Measurements from ENCODE around the gene ARL1. TPM values are rescaled to one million over a fixed set of nuclear protein-coding genes. Genes with fewer than 3 reads are reported as not detected.
"Not testable (repeated sequence)": the region's sequence is repeated elsewhere in the genome, so short reads cannot be mapped to it uniquely, and the experiment has no call there.

Gene ARL1
- total and polyA plus RNA-seq, 2 of the 8 experiments (the other 6 are each of a cell fraction or from before 2014, with no cell fraction given) = 28.9 to 75.2 TPM

DNA sequence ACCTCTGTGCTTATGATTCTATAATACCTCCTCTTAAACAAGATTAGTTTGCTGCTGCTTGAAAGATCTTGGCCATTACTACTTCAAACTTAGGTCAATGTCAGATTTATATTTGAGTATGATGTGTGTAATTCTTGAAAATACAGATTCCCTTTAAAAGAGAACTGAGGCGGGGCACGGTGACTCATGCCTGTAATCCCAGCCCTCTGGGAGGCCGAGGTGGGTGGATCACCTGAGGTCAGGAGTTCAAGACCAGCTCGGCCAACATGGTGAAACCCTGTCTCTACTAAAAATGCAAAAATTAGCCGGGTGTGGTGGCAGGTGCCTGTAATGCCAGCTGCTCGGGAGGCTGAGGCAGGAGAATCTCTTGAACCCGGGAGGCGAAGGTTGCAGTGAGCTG, 2.6 kb upstream of the ARL1 start:
- H3K23ac ChIP-seq (ENCODE audit: insufficient read length); DNase-seq (ENCODE audit: low read depth in 1 of 2, low spot score in 2 of 2); H2AFZ ChIP-seq (ENCODE audit: low read length); H2BK12ac ChIP-seq (ENCODE audit: low read depth, low read length); H3K36me3 ChIP-seq (ENCODE audit: control insufficient read depth in 2 of 4, insufficient read depth in 4 of 4, low read length in 3 of 4); FAIRE-seq; H2BK15ac ChIP-seq (ENCODE audit: low read length); H2AK5ac ChIP-seq (ENCODE audit: low read depth, low read length); H4K8ac ChIP-seq (ENCODE audit: extremely low read depth, insufficient read depth, low read length); POLR2A ChIA-PET (ENCODE audit: partially characterized antibody); H4K20me1 ChIP-seq (replicated peaks in 1 of 2; ENCODE audit: control insufficient read depth in 1 of 2, insufficient read depth in 2 of 2, low read length in 2 of 2); H2BK120ac ChIP-seq (replicated peaks; ENCODE audit: low read depth, low read length); H3K4me2 ChIP-seq (ENCODE audit: insufficient read depth in 1 of 2, low read depth in 2 of 2, low read length in 2 of 2); H3K18ac ChIP-seq (ENCODE audit: extremely low read depth, low read length); H3K56ac ChIP-seq (replicated peaks; ENCODE audit: insufficient read length, low read depth, low read length); H4K5ac ChIP-seq (ENCODE audit: insufficient read length, low read depth, low read length); CTCF ChIA-PET (ENCODE audit: partially characterized antibody); H3K14ac ChIP-seq (ENCODE audit: insufficient read length); H3K4me3 ChIP-seq (ENCODE audit: extremely low read depth in 1 of 4, insufficient read depth in 2 of 4, low read depth in 3 of 4, low read length in 4 of 4); H3K23me2 ChIP-seq (ENCODE audit: low read depth, low read length); H2BK5ac ChIP-seq (ENCODE audit: low read depth, low read length); H3K79me1 ChIP-seq (ENCODE audit: low read depth, low read length); H3K4ac ChIP-seq (replicated peaks; ENCODE audit: insufficient read length, low read depth, low read length); H3K4me1 ChIP-seq (replicated peaks in 1 of 4; ENCODE audit: control insufficient read depth in 3 of 4, insufficient read depth in 4 of 4, low read length in 3 of 4); H3K9me3 ChIP-seq (ENCODE audit: insufficient read depth in 2 of 2, low read depth in 1 of 2, low read length in 1 of 2); H2BK20ac ChIP-seq (ENCODE audit: low read length); H3K9ac ChIP-seq (replicated peaks in 1 of 4; ENCODE audit: extremely low read depth in 1 of 4, low read depth in 3 of 4, low read length in 3 of 4); H3K27me3 ChIP-seq (replicated peaks in 1 of 4; ENCODE audit: control insufficient read depth in 3 of 4, extremely low read depth in 1 of 4, insufficient read depth in 3 of 4, low read length in 3 of 4); H4K91ac ChIP-seq (replicated peaks; ENCODE audit: insufficient read length, low read length); H3K27ac ChIP-seq (ENCODE audit: low read depth, low read length): not testable (repeated sequence)
- 87% methylated on average over 8 of the region's 8 CpGs; no CpG with 5 or more reads in 1 of the 2 experiments for WGBS, 2 experiments (ENCODE audit: extremely low coverage in 1 of 2, insufficient coverage in 1 of 2, insufficient read length in 1 of 2, insufficient replicate concordance in 2 of 2, low coverage in 1 of 2, low lambda C conversion rate in 2 of 2, missing lambda C conversion rate in 1 of 2)
- H3K79me2 ChIP-seq (ENCODE audit: control insufficient read depth in 1 of 2, insufficient read depth in 2 of 2, low read length in 2 of 2) = peaks cover 5 to 21% of the 10 kb centered on the region in 2 experiments
